Measurements from ENCODE around the gene B3GAT3.

B3GAT3 gene

DNA sequence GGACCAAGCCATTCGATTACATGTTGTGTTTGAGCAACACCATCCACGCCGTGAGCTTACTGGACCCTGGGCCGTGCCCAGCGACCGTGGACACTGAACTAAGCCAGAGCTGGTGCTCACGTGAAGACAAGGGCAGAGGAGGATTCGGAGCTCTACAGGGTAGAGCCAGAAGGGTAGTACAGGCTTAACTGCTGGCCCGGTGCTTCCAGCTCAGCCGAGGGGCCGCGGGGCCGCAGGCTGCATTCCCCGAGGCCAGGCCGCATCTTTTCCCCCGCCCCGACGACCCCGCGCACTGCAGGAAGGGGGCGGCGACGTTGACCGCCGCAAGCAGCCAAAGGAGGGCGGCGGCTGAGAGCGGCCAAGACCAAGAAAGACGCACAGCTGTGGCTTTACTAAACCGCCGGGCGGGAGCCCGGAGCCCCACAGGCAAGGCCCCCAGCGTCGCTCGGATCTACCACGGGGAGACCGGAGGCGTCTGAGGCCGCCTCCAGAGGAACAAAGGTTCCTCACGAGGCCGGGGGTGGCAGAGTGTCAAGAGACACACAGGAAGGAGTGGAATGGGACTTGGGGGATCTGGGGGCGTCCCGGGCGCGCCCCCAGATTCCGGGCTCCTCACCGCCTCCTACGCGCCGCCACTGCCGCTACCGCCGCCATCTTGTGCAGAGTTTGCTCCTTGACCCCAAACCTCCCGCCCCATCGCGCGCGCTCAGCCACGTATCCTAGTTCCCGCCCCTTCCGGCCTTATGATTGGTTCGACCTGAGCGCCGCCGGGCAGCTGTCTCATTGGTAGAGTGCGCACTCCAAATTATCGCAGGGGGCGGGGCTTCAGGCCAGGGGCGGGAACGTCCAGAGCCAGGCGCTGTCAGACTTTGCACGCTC, 24.4 kb upstream of the B3GAT3 start, which contains the start of gene GANAB:
Gene GANAB (minus strand): TSS at position 668 of the 879 bp plus-strand sequence. CDS start 14 bp downstream, at position 654.
- Histone ChIP-seq H3K4me1 (ENCODE audit: control insufficient read depth, low read length) (peaks cover 29% of the 10 kb centered on the region), H3K27ac (ENCODE audit: low read depth, low read length) (peak within 1 kb of the TSS; percentile 78), H3K9me2 (replicated peaks; ENCODE audit: control insufficient read depth, low read length) (no peaks in the 10 kb centered on the region), H3K4me3 (ENCODE audit: low read length) (peak within 1 kb of the TSS; percentile 97), H3K36me3 (ENCODE audit: control insufficient read depth, low read length) (peaks cover 72% of the 10 kb centered on the region), H3K79me2 (ENCODE audit: control insufficient read depth, low read length) (peaks cover 84% of the 10 kb centered on the region), H3K4me2 (ENCODE audit: low read length) (peak within 1 kb of the TSS; percentile 87), H3F3A (ENCODE audit: control insufficient read depth, insufficient read depth) (no peaks in the 10 kb centered on the region), H3K27me3 (ENCODE audit: control insufficient read depth, low read length) (no peaks in the 10 kb centered on the region), H3K9me3 (ENCODE audit: control insufficient read depth, insufficient read depth, low read length) (no peaks in the 10 kb centered on the region), H4K20me1 (ENCODE audit: control insufficient read depth, insufficient read depth, low read depth, low read length) (peaks cover 3% of the 10 kb centered on the region; the same call in 1 of the 2 replicates)
- TF ChIP-seq, protein P1, sequence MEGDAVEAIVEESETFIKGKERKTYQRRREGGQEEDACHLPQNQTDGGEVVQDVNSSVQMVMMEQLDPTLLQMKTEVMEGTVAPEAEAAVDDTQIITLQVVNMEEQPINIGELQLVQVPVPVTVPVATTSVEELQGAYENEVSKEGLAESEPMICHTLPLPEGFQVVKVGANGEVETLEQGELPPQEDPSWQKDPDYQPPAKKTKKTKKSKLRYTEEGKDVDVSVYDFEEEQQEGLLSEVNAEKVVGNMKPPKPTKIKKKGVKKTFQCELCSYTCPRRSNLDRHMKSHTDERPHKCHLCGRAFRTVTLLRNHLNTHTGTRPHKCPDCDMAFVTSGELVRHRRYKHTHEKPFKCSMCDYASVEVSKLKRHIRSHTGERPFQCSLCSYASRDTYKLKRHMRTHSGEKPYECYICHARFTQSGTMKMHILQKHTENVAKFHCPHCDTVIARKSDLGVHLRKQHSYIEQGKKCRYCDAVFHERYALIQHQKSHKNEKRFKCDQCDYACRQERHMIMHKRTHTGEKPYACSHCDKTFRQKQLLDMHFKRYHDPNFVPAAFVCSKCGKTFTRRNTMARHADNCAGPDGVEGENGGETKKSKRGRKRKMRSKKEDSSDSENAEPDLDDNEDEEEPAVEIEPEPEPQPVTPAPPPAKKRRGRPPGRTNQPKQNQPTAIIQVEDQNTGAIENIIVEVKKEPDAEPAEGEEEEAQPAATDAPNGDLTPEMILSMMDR (IDR thresholded peaks at IDR 0.05; ENCODE audit: low read depth, low read length, poor library complexity, severe bottlenecking), result no peak

DNA sequence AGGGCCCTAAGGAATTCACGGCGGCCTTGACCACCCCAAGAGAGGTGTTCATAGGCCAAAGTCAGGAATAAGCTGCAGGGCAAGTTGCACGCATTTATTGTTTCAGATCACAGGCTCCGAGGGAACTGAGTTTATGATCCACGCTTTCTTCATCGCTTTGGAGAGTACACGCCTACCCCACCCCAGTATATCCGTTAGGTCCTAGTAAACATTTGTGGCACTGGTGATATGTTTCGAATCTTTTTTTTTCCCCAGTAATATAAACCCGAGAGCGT, 23.8 kb upstream of the B3GAT3 start:
- Histone ChIP-seq H3K79me2 (ENCODE audit: control insufficient read depth, low read length) (peaks cover 84% of the 10 kb centered on the region), H3K36me3 (ENCODE audit: control insufficient read depth, low read length) (peaks cover 73% of the 10 kb centered on the region), H3K27ac (ENCODE audit: low read depth, low read length) (peak overlapping the region; percentile 78), H3K4me2 (ENCODE audit: low read length) (peak overlapping the region; percentile 87), H4K20me1 (ENCODE audit: control insufficient read depth, insufficient read depth, low read depth, low read length) (peaks cover 3% of the 10 kb centered on the region; the same call in 1 of the 2 replicates), H3K4me3 (ENCODE audit: low read length) (peak overlapping the region; percentile 97), H3K9me2 (replicated peaks; ENCODE audit: control insufficient read depth, low read length) (no peaks in the 10 kb centered on the region), H3K9me3 (ENCODE audit: control insufficient read depth, insufficient read depth, low read length) (no peaks in the 10 kb centered on the region), H3F3A (ENCODE audit: control insufficient read depth, insufficient read depth) (no peaks in the 10 kb centered on the region), H3K4me1 (ENCODE audit: control insufficient read depth, low read length) (peaks cover 26% of the 10 kb centered on the region), H3K27me3 (ENCODE audit: control insufficient read depth, low read length) (no peaks in the 10 kb centered on the region)
- TF ChIP-seq, protein P1 (IDR thresholded peaks at IDR 0.05; ENCODE audit: low read depth, low read length, poor library complexity, severe bottlenecking), result no peak

DNA sequence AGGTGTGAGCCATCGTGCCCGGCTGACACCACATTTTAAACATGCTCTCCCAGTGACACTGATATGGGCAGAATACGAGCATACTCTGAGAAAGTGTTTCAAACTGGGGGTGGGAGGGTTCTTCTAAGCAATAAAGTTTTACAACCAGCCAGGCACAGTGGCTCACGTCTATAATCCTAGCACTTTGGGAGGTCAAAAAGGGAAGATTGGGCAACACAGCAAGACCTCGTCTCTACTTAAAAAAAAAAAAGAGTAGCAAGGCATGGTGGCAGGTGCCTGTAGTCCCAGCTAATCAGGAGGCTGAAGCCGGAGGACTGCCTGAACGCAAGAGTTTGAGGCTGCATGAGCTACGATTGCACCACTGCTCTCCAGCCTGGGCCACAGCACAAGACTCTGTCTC, 22.4 kb upstream of the B3GAT3 start:
- H3K36me3 ChIP-seq (ENCODE audit: control insufficient read depth, low read length), result peaks cover 70% of the 10 kb centered on the region

More for the DNA sequence above, 22.4 kb upstream of the B3GAT3 start:
- Histone ChIP-seq H3K4me3 (ENCODE audit: low read length) (no peak overlapping the region), H4K20me1 (ENCODE audit: control insufficient read depth, insufficient read depth, low read depth, low read length) (peaks cover 3% of the 10 kb centered on the region; the same call in 1 of the 2 replicates), H3K4me1 (ENCODE audit: control insufficient read depth, low read length) (peaks cover 25% of the 10 kb centered on the region), H3K27ac (ENCODE audit: low read depth, low read length) (no peak overlapping the region), H3K4me2 (ENCODE audit: low read length) (no peak overlapping the region), H3F3A (ENCODE audit: control insufficient read depth, insufficient read depth) (no peaks in the 10 kb centered on the region), H3K27me3 (ENCODE audit: control insufficient read depth, low read length) (no peaks in the 10 kb centered on the region), H3K9me3 (ENCODE audit: control insufficient read depth, insufficient read depth, low read length) (no peaks in the 10 kb centered on the region), H3K79me2 (ENCODE audit: control insufficient read depth, low read length) (peaks cover 82% of the 10 kb centered on the region), H3K9me2 (replicated peaks; ENCODE audit: control insufficient read depth, low read length) (no peaks in the 10 kb centered on the region)
- TF ChIP-seq EZH2phosphoT487 (IDR thresholded peaks at IDR 0.05; ENCODE audit: borderline replicate concordance, low read length), result no peak
- TF ChIP-seq, protein P1 (IDR thresholded peaks at IDR 0.05; ENCODE audit: low read depth, low read length, poor library complexity, severe bottlenecking), result no peak
